Activated naive CD4-positive, alpha-beta T cell treated with Interleukin-2 at 50 U/mL for 16 hours (primary cell): ENCODE results near the gene MAP3K14.

Experiments
- DNase-seq: peaks from one replicate; pipeline ENCODE4 v3.0.0-alpha.2; 2020

MAP3K14 gene

DNA sequence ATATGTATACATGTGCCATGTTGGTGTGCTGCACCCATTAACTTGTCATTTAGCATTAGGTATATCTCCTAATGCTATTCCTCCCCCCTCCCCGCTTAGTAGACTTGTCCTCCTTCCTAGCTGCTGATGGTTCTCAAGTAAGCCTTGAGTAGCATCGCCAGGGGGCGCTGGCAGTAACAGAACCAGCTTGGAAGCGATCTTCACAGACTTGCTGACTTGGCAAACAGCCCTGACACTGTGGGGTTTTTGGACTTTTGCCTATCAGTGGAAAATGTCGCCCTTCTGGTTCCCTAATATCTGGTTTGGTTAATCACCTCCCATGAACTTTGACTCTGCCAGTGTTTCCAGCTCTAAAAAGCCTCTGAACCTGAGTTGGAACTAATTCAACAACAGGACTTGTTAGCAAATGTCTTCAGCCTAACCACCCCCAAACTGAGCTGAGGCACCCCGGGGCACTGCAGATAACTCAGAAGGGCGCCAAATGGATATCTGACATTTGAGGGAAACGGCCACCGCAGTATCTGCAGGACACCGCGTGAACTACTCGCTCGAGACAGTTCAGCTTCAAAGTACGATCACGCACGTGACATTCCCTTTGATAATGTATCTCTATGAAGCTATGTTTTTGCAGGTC, 39.5 kb downstream of the MAP3K14 start:
- peak; percentile 90 for DNase-seq

DNA sequence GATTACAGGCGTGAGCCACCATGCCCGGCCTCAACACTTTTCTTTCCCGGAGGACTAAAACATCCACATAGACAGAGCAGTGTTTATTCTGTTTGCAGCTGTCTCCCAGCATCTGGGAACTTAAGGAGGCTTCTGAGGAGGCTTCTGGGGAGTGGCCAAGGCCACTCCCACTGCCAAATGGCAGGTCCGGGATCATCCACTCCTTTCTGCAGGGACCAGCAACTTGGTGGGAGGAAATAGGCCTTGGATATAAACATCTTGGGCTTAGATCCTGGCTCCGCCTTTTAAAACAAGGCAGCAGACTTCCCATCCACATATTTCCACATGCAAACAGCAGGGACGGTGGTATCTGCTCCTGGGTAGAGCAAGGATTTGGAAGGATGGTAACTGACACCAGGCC, 40.8 kb downstream of the MAP3K14 start:
- DNase-seq: no peak

DNA sequence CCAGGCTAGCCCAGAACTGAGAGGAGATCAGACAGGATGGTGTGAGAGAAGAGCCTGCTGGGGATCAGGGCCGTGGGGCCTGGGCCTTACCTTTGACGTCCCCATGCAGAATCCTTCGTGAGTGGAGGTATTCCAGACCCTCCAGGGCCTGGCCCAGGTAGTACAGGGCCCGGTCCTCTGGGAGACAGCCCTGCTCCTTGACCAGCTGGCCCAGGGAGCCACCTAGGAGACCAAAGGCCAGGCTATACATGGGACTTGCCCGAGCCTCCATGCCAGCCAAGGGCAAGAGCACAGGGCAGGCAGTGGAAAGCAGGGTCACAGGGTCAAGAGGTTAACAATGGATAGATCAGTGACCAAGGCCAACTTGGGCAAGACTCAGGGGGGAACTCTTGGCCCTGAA, 42.8 kb downstream of the MAP3K14 start:
- no peak for DNase-seq

DNA sequence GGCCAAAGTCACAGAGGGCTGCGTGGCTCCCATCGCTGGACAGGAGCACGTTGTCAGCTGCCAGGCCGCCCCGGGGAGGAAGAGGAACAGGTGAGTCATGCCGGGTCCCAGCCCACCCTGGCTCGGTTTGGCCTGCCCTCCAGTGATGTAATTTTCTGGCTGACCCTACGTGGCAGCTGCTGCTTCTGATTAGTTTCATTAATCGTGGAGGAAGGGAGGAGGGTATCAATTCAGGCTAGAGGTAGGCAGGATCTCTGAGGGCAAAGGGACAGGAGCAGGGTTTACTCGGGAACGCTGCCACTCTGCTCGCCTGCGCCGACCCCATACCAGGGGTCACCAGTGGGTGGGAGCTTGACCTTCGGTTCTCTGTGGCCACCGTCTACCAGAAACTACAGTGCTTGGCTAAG, 43.3 kb downstream of the MAP3K14 start:
- DNase-seq: no peak

DNA sequence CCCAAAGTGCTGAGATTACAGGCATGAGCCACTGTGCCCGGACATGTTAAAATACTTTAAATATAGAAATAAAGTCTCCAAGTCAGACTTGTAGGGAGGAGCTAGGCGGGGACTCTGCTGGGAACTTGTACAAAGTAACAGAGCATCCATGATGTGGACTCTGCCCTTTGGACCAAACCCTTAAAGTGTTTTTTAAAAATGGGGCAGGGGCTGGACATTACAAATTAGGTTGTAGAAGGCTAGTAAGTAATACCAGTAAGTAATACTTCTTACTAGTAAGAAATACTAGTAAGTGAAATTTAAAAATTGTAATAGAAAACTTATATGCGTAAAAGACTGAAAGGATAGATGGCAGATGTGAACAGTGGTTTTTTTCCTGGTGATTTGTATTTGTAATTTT, 45.2 kb downstream of the MAP3K14 start:
- no peak for DNase-seq

DNA sequence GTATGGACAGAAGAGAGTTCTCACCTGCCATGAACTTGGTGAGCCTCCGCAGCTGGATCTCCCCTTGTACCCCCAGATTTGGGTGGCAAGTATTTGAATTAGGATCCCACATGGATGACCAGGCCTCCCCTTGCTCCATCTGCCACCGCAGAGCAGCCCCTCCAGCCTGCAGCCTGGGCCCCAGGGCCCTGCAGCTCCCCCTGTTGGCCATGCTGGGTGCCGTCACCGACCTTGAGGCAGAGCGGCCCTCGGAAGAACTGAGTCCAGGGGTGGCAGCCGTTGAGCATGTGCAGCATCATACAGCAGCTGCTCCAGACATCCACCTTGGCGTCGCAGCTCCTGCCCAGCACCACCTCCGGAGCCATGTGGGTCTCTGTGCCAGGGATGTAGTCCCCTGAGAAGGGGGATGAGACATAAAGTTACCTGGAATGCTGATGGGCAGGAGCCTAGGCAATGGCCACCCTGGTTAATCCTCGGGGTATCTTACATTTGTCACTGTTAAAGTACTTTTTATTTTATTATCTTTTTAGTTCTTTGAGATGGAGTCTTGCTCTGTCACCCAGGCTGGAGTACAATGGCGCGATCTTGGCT, 45.9 kb downstream of the MAP3K14 start:
- DNase-seq: peak; percentile 50

DNA sequence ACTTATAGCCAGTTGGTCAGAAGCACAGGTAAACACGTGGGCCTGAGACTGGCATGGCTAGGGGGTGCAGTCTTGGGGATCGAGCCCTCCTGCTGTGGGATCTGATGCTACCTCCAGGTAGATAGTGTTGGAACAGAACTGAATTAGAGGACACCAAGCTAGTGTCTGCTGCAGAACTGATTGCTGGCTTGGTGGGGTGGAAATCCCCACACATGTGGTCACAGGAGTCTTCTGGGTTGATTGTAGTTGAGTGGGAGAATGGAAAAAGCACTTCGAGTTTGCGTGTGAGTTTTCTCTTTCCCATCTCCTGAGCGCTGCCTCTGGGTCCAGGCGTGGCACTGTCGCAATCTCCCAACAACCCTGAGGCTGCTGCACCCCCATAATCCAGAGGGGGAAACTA, 46.9 kb downstream of the MAP3K14 start:
- DNase-seq: peak; percentile 24

DNA sequence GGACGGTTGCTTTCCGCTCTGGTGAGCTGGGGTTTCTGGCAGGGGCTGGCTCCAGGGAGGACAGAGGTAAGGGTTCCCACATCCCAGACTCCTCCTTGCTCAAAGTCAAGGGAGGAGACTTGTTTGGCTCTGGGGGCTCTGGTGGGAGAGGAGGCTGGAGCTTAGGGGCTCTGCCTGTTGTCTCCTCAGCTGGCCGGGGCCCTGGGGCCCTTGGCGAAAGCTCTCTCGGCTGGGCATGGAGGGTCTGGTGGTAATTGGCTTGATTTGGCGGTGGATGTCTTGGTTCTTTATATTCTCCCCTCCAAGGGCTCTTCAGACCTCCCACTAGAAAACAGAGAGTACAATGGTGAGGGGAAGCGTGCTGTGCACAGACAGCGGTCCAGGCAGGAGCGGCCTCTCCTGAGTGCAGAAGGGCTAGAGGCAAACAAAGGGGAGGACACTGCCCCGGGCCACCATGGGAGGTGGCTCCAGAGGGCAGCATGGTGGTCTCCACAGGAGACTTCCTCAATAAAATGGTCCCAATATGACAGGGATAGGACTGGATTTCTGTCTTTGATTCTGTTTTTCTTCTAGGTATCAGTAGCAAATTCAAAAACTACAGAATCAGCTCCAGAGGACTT, 49.3 kb downstream of the MAP3K14 start:
- no peak for DNase-seq

DNA sequence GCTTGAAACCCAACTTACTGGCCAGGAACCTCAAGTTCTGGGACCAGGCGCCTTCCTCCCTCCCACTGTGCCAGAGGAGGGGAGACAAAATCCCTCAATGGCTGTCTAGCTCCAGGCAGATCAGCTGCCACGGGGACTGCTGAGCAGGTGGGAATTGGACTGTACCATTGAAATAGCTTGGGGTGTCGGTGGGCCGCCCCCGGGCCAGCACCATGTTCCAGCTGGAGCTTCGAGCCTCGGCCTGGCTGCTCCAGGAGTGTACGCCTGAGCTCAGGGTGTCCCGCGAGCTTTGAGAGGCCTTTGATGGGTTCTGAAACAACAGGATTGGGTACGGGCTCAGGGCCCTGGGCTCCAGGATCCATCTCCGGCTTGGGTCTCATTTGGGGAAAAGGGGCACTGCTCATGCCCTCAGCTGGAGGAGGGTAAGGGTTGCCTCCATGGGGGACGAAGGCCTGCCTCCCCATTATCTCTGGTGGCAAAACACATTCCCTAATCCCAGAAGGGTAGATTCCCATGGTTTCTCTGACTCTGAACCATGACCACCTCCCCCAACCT, 50.4 kb downstream of the MAP3K14 start:
- no peak for DNase-seq

DNA sequence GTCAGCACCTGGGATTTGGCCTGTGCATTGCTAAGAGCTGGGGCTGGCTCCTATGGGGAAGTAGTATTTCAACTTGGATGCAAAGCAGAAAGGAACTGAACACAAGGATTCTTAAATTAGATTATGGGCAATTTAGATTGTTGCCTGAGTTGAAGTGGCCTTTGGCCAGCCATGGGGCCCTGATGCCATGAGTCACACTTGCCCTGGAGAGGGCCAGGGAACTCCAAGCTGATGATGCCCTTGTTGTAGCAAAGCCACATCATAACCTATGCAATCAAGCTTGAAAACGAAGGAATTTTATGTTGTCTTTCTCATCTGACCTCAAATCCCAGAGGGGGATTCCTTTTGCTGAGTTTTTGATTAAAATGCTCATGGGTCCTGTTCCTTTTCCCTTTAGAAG, 51.0 kb downstream of the MAP3K14 start:
- DNase-seq: no peak

DNA sequence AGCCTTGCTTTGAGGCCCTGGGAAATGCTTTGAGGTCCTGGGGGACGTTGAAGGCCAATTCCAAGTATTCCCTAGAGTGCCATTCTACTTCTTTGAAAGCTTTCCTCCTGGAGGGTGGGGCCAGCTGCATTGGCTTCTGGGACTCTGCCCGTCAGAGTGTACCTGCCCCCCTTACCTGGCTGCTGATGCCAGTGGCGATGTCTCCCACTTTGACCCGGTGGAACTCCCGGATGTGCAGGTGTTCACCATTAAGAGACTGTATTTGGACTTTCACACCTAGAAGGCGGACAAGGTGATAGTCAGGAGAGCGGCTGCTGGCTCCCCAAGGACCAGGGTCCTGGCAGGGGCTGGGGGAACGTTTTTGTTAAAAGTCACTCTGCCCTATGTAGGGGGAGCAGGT, 51.8 kb downstream of the MAP3K14 start:
- DNase-seq: no peak

DNA sequence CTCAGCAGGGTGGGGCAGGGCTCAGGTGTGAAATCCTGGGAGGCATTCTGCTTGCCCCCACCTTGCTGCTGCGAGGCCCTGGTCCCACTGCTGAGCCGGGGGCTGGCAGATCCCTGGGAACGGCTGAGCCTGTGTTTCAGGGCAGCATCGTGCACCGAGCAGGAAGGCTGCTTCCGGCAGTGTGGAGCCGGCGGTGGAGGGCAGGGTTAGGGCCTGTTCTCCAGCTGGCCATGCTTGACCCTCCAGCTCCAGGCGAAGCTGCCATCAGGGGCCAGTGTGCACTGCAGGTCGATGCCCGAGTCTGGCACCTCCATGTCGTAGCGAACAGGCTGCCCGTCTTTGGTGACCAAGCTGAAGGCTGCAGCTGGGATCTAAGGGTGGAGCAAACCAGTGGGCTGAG, 52.4 kb downstream of the MAP3K14 start:
- DNase-seq: no peak

DNA sequence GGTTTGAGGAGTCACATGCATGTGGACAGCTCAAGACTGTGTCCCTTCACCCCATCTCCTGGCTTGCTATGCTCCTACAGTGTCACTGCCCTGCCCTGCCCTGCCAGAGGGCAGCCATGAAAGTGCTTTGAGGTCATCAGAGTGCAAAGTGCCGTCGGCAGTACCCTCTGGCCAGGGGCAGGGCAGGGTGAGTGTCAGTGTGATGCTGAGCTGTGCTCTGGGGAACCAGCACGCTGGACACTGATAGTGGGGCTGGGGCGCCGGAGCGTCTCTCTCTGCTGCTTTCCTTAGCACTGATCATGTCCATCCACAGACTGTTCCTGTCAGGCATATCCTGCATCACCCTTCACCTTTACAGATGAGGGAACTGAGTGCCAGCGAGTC, 53.4 kb downstream of the MAP3K14 start:
- DNase-seq: no peak

DNA sequence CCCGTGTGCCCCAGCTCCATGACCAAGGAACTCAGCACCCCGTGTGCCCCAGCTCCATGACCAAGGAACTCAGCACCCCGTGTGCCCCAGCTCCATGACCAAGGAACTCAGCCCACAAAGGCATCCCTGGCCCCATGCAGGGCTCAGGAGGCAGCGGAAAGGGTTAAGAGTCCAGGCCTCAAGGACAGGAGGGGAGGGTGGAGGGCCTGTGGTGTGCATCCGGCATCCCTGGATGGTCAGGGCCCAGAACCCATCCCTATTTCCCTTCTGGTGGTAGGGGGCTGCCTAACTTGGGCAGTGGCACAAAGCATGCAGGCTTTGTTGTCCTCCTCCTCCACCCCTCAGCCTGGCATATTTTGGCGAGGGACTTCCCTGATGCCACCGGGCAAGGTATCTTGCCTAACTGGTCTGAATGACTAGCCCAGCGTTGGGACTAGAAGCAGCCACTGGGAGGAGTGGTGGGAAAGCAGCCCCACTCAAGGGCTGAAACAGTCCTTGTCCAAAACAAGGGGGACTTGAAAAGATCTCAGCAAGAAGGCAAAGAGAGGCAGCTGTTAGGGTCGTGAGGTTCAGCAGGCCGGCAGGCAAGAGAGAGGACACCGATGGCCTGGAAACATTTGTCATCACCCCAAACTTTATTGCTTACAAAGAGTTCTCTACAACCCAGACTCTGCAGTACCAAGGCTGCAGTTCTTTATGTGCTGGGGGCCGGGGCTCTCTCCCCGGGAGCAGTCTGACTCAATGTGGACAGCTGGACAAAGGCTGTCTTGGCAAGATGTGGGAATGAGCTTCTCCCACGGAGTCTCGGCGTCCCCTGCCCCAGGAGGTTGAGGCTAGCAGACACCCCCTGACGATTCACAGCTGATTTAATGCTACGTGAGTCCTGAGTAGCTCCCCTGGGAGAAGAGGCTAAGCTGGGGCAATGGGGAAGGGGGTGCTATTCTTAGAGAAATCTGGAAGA, 54.0 kb downstream of the MAP3K14 start:
- DNase-seq: no peak

DNA sequence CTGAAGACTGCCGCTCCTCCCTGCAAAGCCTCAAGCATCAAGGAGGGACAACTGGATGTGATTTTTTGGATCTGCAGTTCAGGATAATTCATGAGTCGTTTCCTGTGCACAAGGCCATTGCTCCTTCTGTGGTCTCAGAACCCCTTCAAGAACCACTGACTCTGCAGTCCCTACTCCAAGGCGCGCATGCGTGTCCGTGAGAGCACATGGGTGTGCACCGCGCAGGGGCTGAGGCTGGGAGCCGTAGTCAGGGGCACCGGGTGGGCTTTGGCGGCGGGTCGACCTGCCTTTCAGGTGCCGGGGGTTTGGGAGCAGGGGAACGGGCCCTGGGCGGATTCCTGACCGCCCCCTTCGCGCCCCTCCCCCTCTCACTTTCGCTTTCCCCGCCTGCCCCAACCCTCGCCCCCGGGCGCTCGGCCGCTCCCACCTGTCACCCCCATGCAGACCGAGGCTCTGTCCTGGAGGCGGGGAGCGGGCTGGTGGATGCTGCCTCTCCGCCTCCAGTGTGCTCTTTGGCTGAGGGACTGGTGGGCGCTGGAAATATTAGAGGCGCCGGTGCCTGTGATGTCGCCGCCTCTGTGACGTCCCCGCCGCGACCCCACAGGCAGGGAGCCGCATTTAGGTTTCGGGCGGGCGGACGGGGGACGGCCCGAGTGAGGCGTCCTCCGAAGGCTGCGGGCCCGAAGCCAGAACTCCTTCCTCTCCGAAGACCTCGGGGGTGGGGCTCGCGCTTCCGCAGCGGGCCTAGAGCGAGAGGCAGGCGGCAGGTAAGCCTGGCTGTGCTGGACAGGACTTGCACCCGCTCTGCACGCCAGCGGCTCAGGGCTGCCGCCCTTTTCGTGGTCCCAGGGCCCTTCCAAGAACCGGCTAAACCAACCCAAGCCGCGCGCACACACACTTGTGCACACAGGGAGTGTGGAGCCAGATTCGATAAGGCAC, 55.0 kb downstream of the MAP3K14 start, which contains the start of gene SPATA32:
TSS of gene SPATA32 (minus strand) at position 518 of the 939 bp plus-strand sequence. CDS start at position 440, 78 bp downstream.
- DNase-seq: peak; percentile 58

DNA sequence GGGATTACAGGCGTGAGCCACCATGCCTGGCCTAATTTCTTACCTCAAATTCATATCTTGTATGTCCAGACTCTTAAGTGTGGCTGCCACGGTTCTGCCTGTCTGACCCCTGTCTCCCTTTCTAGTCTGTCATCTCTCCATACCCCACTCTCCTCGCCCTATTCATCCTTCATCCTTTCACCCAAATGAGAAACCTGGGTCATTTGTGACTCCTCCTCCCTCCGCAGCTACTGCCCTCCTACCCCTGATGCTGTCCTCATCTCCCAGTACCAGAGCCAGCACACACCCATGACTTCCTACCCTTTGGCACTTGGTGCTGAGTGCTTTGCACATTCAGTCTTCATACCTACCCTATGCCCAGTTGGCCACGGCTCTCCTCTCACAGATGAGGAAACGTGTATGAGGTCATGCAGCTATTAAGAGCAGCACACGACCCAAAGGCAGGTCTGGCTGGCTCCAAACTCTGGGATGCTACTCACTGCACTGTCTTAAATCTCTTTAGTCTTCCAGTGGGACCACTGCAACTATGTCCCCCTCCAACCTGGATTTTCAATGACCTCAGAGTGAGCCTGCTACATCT, 56.5 kb downstream of the MAP3K14 start:
- no peak for DNase-seq

DNA sequence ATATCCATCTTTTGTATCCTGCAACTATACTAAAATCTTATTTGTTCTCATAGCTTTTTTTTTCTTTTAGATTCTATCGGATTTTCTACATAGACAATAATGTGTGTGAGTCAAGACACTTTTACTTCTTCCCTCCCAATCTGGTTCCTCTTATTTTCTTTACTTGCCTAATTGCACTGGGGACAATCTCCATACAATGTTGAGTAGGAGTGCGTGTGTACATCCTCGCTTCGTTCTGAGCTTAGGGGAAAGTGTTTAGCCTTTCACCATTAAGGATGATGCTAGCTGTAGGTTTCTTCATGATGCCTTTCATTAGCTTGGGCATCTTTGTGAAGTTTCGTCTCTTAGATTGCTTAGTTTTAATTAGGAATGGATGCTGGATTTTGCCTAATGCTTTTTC, 57.8 kb downstream of the MAP3K14 start:
- DNase-seq: no peak

DNA sequence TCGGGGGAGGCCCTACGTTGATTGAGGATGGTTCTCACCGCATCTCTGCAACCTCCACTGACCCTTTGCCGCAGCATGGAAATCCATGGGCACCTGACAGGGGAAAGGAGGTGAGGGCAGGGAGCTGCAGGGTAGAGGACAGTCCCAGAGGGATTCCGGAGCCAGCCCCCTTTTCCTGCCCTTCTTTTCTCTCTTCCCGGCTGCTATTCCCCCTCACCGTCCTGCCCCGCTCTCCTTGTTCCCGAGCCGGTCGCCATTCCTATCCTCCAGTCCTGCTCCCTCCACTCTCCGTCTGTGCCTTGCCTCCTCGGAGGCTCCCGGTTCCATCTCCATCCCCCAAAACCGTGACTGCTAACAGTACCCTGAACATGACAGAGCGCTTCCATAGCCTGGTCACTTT, 59.7 kb downstream of the MAP3K14 start:
- DNase-seq: no peak

DNA sequence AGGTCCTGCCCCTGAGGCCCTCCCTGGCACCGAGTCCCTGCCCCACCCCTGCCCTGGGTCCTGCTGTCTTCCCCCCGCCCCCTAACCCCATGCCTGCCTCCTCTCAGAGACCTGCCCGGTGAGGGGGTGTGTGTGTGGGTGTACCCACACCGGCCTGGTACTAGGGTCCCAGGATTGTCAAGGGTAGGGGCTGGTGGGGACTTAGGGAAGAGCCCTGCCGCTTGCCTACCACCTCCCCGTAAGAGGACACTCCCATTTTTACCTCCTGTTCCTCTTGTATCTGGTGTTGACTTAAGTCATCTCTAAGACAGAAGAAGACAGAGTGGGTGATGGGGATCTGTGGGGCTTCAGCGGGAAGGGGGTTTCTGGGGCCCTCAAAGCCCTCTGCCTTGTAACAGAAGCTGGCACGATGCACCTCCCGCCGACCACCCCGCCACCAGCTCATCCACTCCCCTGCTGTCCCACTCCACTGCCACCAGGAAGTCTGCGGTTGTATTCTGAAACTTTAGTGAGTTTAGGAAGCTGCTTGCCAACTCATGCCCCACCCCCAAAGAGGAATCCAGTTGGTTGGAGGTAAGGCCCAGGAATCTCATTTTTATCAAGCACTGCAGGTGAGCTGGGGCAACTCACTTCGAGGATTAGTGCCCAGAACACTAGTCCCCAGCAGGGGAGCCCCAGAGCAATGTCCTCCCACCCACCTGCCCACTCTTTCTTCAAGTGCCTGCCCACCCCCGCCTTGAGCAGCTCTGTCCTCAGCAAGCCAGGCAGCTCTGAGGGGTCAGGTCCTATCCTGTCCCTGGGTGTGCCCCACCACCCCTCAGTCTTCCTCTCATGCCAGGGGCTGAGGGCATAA, 60.5 kb downstream of the MAP3K14 start:
- peak; percentile 25 for DNase-seq

DNA sequence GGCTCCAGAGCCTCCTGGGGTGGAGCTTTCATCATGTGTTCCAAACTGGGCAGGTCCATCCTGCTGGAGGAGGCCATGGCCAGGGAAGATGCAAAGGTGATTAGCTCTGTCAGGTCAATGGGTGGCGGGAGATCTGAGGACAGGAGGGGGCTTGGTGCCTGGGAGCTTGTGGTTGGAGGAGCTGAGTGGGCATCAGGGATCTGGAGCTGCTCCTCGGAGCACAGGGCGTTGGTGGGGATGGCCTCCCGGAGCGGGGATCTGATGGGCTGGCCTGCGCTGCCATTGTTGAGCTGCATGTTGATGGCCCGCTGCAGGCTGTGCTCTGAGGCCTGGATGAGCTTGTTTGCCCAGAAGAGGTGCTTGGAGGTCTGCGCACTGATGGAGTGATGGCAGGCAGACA, 61.5 kb downstream of the MAP3K14 start:
- DNase-seq: no peak

DNA sequence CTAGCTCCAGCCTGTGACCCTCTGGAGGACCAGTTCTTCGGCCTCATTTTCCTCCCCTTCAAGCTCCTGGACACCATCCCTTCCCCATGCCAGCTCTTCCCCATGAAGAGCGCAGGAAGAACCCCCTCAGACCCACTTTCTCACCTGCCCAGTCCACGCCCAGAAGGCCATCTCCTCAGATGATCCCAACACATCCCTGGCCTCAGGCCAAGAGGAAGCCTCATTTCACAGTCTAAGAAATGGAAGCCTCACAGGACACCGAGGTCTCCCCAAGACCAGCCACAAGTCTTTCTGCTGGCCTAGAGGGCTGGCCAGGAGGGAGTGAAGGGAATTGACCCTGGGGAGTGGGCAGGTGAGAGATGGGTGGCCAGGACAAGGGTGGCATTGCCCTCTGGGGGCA, 62.9 kb downstream of the MAP3K14 start:
- DNase-seq: no peak
